Fibroblast of mammary gland (primary cell): ENCODE results near the gene TMEM151B.

ENCODE experiments used
- DNase-seq: peaks from one replicate; pipeline ENCODE4 v3.0.0-alpha.2; 2010; ENCODE audit warnings: low read depth
- H3K4me3 ChIP-seq: 2 replicates; pipeline ENCODE4 v1.5.1; 2011; ENCODE audit warnings: low read depth, mild to moderate bottlenecking, low read length, moderate library complexity; ENCODE audit not compliant: control insufficient read depth
- TF ChIP-seq, protein P1 (sequence below): conservative IDR thresholded peaks from 2 replicates; pipeline ENCODE4 v1.5.1; 2011; ENCODE audit warnings: low read depth, low read length, inconsistent platforms; ENCODE audit not compliant: control insufficient read depth, insufficient read depth

Gene TMEM151B

GRCh38 chr6:44307217-44307616 lies 37.0 kb downstream of the TMEM151B start:
- TF ChIP-seq, protein P1, sequence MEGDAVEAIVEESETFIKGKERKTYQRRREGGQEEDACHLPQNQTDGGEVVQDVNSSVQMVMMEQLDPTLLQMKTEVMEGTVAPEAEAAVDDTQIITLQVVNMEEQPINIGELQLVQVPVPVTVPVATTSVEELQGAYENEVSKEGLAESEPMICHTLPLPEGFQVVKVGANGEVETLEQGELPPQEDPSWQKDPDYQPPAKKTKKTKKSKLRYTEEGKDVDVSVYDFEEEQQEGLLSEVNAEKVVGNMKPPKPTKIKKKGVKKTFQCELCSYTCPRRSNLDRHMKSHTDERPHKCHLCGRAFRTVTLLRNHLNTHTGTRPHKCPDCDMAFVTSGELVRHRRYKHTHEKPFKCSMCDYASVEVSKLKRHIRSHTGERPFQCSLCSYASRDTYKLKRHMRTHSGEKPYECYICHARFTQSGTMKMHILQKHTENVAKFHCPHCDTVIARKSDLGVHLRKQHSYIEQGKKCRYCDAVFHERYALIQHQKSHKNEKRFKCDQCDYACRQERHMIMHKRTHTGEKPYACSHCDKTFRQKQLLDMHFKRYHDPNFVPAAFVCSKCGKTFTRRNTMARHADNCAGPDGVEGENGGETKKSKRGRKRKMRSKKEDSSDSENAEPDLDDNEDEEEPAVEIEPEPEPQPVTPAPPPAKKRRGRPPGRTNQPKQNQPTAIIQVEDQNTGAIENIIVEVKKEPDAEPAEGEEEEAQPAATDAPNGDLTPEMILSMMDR: no peak
- H3K4me3 ChIP-seq: no peak overlapping the region
- no peak for DNase-seq

DNA sequence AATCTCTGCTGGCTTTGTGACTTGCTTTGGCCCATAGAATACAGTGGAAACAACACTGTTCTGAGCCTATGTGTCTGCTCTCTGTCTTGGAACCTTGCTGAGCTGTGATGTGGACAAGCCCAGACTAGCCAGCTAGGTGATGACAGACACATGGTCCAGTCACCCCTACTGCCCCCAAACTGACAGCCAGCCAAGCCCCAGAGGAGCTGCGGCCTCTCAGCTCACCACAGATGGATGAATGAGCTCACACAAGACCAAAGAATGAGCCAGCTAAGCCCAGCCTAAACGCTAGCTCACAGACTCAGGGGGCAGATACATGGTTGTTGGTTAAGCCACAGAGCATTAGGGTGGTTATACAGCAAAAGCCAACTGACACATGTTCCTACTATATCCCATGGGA lies 38.8 kb downstream of the TMEM151B start:
- H3K4me3 ChIP-seq: no peak overlapping the region
- TF ChIP-seq, protein P1: no peak
- DNase-seq: peak; percentile 90

GRCh38 chr6:44309631-44310030 lies 39.4 kb downstream of the TMEM151B start:
- no peak overlapping the region for H3K4me3 ChIP-seq
- DNase-seq: no peak
- TF ChIP-seq, protein P1: no peak

DNA sequence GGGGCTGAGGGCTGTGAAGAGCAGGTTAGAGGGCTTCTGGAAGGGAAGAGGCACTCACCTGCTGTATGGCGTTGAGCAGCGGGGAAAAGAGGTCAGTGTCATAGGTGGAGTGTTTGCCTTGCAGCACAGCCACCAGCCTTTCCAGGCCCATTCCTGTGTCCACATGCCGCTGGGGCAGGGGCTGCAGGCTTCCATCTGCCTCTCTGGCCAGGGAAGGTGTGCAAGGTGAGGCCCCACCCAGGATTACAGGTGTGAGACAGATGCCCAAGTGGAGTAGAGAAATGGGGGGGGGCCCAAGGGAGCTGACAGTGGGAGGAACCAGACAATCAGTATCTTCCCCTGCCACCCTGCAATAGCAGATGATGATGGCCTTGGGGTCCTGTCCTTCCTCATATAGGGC lies 40.0 kb downstream of the TMEM151B start:
- H3K4me3 ChIP-seq: no peak overlapping the region
- TF ChIP-seq, protein P1: no peak
- DNase-seq: no peak

DNA sequence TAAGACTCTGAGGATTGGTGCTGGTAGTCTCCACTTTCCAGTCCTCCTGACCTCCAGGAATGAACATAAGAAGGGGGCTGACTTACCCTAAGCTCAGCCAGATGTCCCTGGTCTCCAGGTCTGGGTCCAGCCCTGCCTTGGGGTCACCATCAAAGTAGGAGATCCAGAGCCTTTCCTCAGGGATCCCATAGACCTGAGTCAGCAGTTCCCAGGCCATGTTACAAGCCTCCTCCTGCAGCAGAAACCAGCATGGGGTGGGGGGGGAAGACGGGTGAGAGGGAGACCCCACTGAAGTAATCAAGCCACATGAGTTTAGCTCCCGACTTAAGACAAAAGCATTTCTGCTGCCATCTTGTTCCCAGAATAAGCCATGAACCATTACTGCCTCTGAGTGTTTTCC lies 41.1 kb downstream of the TMEM151B start:
- H3K4me3 ChIP-seq: no peak overlapping the region
- DNase-seq: no peak
- TF ChIP-seq, protein P1: no peak

DNA sequence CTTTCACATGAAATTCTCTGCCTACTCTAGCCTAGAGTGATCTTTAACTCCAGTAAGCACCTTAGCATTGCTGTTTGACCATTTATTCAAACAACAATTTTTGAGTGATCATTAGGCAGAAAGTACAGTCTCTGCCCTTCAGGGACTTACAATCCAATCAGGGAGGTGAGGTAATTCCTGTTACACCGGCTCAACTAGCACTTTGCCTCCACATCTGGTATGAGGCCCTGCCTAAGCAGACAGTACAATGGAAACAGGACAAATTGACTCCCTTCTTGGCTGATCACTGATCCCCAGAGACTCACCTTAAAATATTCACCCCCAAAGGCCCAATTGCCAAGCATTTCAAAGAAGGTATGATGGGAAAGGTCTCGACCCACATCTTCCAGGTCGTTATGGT lies 41.5 kb downstream of the TMEM151B start:
- peak overlapping the region; percentile 96 for H3K4me3 ChIP-seq
- no peak for DNase-seq
- TF ChIP-seq, protein P1: no peak
